PC-3 (cell line): ENCODE results near the gene MKKS. TPM values are rescaled to one million over a fixed set of nuclear protein-coding genes. Genes with fewer than 3 reads are reported as not detected.

Source experiments
- ATAC-seq: fragments of 200-7000 bp; cut with Tn5 transposase; 2 replicates; pipeline ENCODE4 v1.9.1; 2020; ENCODE audit warnings: mild to moderate bottlenecking, moderate library complexity
- BruUV-seq: library from RNA; stranded (reverse); fragments of 400-500 nt; replicated peaks from 2 replicates; lab custom pipeline; 2021; lab: Mats Ljungman, UMichigan
- CTCF ChIA-PET: fragments of 300-600 bp; sonication (Branson Sonifier 250); formaldehyde crosslinking; loops from one replicate; lab custom pipeline; 2022; ENCODE audit warnings: antibody characterized with exemption; lab: Charles Lee
- POLR2A ChIA-PET: fragments of 300-600 bp; sonication (Branson Sonifier 250); formaldehyde crosslinking; loops from one replicate; lab custom pipeline; 2022; ENCODE audit warnings: antibody characterized with exemption; ENCODE audit not compliant: unreplicated experiment; lab: Charles Lee
- DNase-seq: peaks from one replicate; pipeline ENCODE4 v3.0.0-alpha.2; 2015
- H2AFZ ChIP-seq: fragments of 300-600 bp; sonication (generic); 2 replicates; pipeline ENCODE4 v1.6.0; 2016; ENCODE audit warnings: antibody characterized with exemption, low read length
- H3F3A ChIP-seq: fragments of 300-600 bp; sonication (generic); one replicate; pipeline ENCODE4 v1.6.0; 2017; ENCODE audit warnings: antibody characterized with exemption, low read length, control low read depth, mild to moderate bottlenecking; ENCODE audit not compliant: unreplicated experiment
- H3K27ac ChIP-seq: fragments of 300-600 bp; sonication (generic); 2 replicates; pipeline ENCODE4 v1.5.1; 2016; ENCODE audit warnings: mild to moderate bottlenecking, low read length
- H3K27me3 ChIP-seq: fragments of 300-600 bp; sonication (generic); 2 replicates; pipeline ENCODE4 v1.6.1; 2016; ENCODE audit warnings: low read length, mixed read lengths
- H3K36me3 ChIP-seq: fragments of 300-600 bp; sonication (generic); 2 replicates; pipeline ENCODE4 v1.6.1; 2016; ENCODE audit warnings: low read depth, mixed run types, low read length, mixed read lengths
- H3K4me1 ChIP-seq: fragments of 300-600 bp; sonication (generic); 2 replicates; pipeline ENCODE4 v1.5.1; 2016; ENCODE audit warnings: low read length; ENCODE audit not compliant: insufficient read depth
- H3K4me2 ChIP-seq: fragments of 300-600 bp; sonication (generic); 2 replicates; pipeline ENCODE4 v1.6.0; 2016; ENCODE audit warnings: low read length
- H3K4me3 ChIP-seq: fragments of 300-600 bp; sonication (generic); 2 replicates; pipeline ENCODE4 v1.5.1; 2016; ENCODE audit warnings: mild to moderate bottlenecking, low read length, mixed read lengths
- H3K79me2 ChIP-seq: fragments of 300-600 bp; sonication (generic); 2 replicates; pipeline ENCODE4 v1.6.1; 2017; ENCODE audit warnings: low read length, mixed read lengths
- H3K9ac ChIP-seq: fragments of 300-600 bp; sonication (generic); 2 replicates; pipeline ENCODE4 v1.6.0; 2016; ENCODE audit warnings: mild to moderate bottlenecking, low read length
- H3K9me2 ChIP-seq: fragments of 300-600 bp; sonication (generic); replicated peaks from 2 replicates; pipeline ENCODE4 v1.6.1; 2016; ENCODE audit warnings: mixed run types, low read length, mixed read lengths
- H3K9me3 ChIP-seq: fragments of 300-600 bp; sonication (generic); 2 replicates; pipeline ENCODE4 v1.6.1; 2016; ENCODE audit warnings: low read length, mixed read lengths
- H4K20me1 ChIP-seq: fragments of 300-600 bp; sonication (generic); 2 replicates; pipeline ENCODE4 v1.6.1; 2016; ENCODE audit warnings: low read length, mixed read lengths
- CTCF ChIP-seq: fragments of 300-600 bp; sonication (generic); conservative IDR thresholded peaks from 2 replicates; pipeline ENCODE4 v1.5.1; 2017; ENCODE audit warnings: antibody characterized with exemption, low read depth, mild to moderate bottlenecking, low read length
- EZH2 ChIP-seq: fragments of 300-600 bp; sonication (generic); IDR thresholded peaks from one replicate; pipeline ENCODE4 v1.6.1; 2017; ENCODE audit warnings: antibody characterized with exemption, mild to moderate bottlenecking, low read length; ENCODE audit not compliant: unreplicated experiment
- EZH2phosphoT487 ChIP-seq: fragments of 300-600 bp; sonication (generic); IDR thresholded peaks from 2 replicates; pipeline ENCODE4 v1.6.1; 2018; ENCODE audit warnings: mild to moderate bottlenecking, antibody characterized with exemption, low read length, borderline replicate concordance
- intact Hi-C: fragments of 100-400 bp; cut with micrococcal nuclease; formaldehyde crosslinking; loops from 2 replicates; pipeline ENCODE4 v1.9.0; 2023
- total RNA-seq: library from RNA; depleted of rRNA; stranded (reverse); fragments of >200 nt; gene quantifications from 2 replicates; pipeline ENCODE4 v1.2.3, GENCODE V29; 2014

The MKKS gene
- total RNA-seq, 1 experiment from 2014 or later, result 13.6 TPM

GRCh38 chr20:10449270-10449669 lies 15.2 kb upstream of the MKKS start:
- no peak overlapping the region for H3K9ac ChIP-seq
- BruUV-seq, result no TSS peak
- no peak for ATAC-seq

GRCh38 chr20:10448270-10449156 lies 14.5 kb upstream of the MKKS start:
- no peak overlapping the region for H3K4me2 ChIP-seq

More at GRCh38 chr20:10449270-10449669, 15.2 kb upstream of the MKKS start:
- H3K27me3 ChIP-seq, result no peaks in the 10 kb centered on the region
- ChIA-PET CTCF (no interaction called here), POLR2A (no interaction called here)
- no peaks in the 10 kb centered on the region for H4K20me1 ChIP-seq
- peaks cover 54% of the 10 kb centered on the region for H3K79me2 ChIP-seq
- intact Hi-C loops, result no loop called here
- no peak for DNase-seq
- no peak overlapping the region for H3K4me2 ChIP-seq
- peaks cover 8% of the 10 kb centered on the region; the same call in 1 of the 2 replicates for H3K36me3 ChIP-seq
- no peaks in the 10 kb centered on the region for H3F3A ChIP-seq
- no peaks in the 10 kb centered on the region for H3K9me3 ChIP-seq
- H3K4me1 ChIP-seq, result peaks cover 19% of the 10 kb centered on the region
- TF ChIP-seq EZH2 (no peak), EZH2phosphoT487 (no peak), CTCF (no peak)
- no peaks in the 10 kb centered on the region for H3K9me2 ChIP-seq
- H3K27ac ChIP-seq, result no peak overlapping the region
- no peak overlapping the region for H2AFZ ChIP-seq
- H3K4me3 ChIP-seq, result no peak overlapping the region

More at GRCh38 chr20:10448270-10449156, 14.5 kb upstream of the MKKS start:
- Histone ChIP-seq H3K9ac (no peak overlapping the region), H3K79me2 (peaks cover 54% of the 10 kb centered on the region), H3K4me1 (peaks cover 19% of the 10 kb centered on the region), H3F3A (no peaks in the 10 kb centered on the region), H2AFZ (no peak overlapping the region), H3K27me3 (no peaks in the 10 kb centered on the region), H3K9me2 (no peaks in the 10 kb centered on the region), H3K4me3 (no peak overlapping the region), H3K9me3 (no peaks in the 10 kb centered on the region), H3K27ac (no peak overlapping the region), H3K36me3 (peaks cover 8% of the 10 kb centered on the region; the same call in 1 of the 2 replicates), H4K20me1 (no peaks in the 10 kb centered on the region)
- intact Hi-C loops, result no loop called here
- DNase-seq (no peak), ATAC-seq (no peak)
- ChIA-PET CTCF (no interaction called here), POLR2A (no interaction called here)
- no peak for TF ChIP-seq CTCF
- no peak for TF ChIP-seq EZH2
- no peak for TF ChIP-seq EZH2phosphoT487
- no TSS peak for BruUV-seq
